ENCODE results near the gene B3GALNT2. TPM values are rescaled to one million over a fixed set of nuclear protein-coding genes. Genes with fewer than 3 reads are reported as not detected.

B3GALNT2 gene
- total and polyA plus RNA-seq, 2 of the 4 experiments (the other 2 are of a cell fraction) = 11.0 to 32.8 TPM

DNA sequence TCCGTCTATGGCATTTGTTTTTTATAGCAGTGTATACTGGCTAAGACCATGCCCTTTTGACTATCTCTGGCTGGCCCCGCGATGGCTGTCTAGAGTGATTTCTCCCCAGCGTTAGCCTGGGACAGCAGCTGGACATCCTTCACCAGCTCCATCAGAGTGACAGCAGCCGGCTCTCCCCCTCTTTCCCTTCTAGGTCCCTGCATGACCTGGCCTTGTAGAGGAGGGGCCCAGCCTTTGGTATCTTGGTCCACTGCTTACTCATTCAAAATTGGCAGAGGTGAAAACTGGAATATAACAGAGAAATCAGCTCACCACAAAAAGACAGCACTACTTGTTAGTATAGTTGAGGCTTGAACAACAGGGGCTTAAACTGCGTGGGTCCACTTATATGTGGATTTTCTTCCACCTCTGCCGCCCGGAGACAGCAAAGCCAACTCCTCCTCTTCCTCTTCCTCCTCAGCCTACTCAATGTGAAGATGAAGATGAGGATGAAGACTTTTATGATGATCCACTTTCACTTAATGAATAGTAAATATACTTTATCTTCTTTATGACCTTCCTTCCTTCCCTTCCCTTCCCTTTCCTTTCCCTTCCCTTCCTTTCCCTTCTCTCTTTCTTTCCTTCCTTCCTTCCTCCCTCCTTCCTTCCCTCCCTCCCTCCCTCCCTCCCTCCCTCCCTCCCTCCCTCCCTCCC, 29.4 kb upstream of the B3GALNT2 start:
- no TSS peak for BruUV-seq (replicated peaks)
- Histone ChIP-seq H2AK5ac (ENCODE audit: low read depth, low read length) (no peak overlapping the region), H3K56ac (ENCODE audit: extremely low read depth, insufficient read depth, low read length) (no peak overlapping the region), H3K27me3 (ENCODE audit: control insufficient read depth, insufficient read depth, low read length) (no peaks in the 10 kb centered on the region), H3K4me3 (ENCODE audit: insufficient read depth, low read depth, low read length) (no peak overlapping the region), H3K23ac (ENCODE audit: low read depth, low read length) (no peak overlapping the region), H4K20me1 (ENCODE audit: insufficient read depth, low read length) (no peaks in the 10 kb centered on the region), H3K79me1 (ENCODE audit: low read depth in 1 of 2, low read length in 2 of 2) (no peaks in the 10 kb centered on the region), H2AK9ac (replicated peaks; ENCODE audit: low read depth, low read length, poor library complexity) (no peak overlapping the region), H2BK20ac (ENCODE audit: low read depth, low read length) (no peak overlapping the region), H3K9ac (ENCODE audit: low read depth, low read length) (no peak overlapping the region), H3K14ac (replicated peaks; ENCODE audit: low read depth, low read length) (no peak overlapping the region), H3K18ac (ENCODE audit: low read depth, low read length) (no peak overlapping the region), H3K4me1 (ENCODE audit: control insufficient read depth, insufficient read depth, low read length) (no peaks in the 10 kb centered on the region), H3K9me1 (ENCODE audit: insufficient read depth, low read length) (no peaks in the 10 kb centered on the region), H3K9me3 (ENCODE audit: control insufficient read depth, insufficient read depth, low read length) (no peaks in the 10 kb centered on the region), H2AFZ (replicated peaks; ENCODE audit: low read length, poor library complexity) (peak overlapping the region; percentile 74), H3K27ac (ENCODE audit: insufficient read depth, low read length) (no peak overlapping the region), H2BK5ac (ENCODE audit: low read depth, low read length, poor library complexity, severe bottlenecking) (no peak overlapping the region), H3K36me3 (ENCODE audit: control insufficient read depth, insufficient read depth, low read length) (no peaks in the 10 kb centered on the region), H3K4me2 (ENCODE audit: low read depth, low read length) (no peak overlapping the region), H3K4ac (ENCODE audit: low read depth, low read length) (no peak overlapping the region), H4K8ac (ENCODE audit: low read depth in 2 of 2, low read length in 2 of 2) (no peak overlapping the region), H2BK15ac (ENCODE audit: low read depth, low read length) (no peak overlapping the region; the same call in 2 of the 3 replicates), H4K5ac (ENCODE audit: low read depth, low read length) (no peak overlapping the region), H2BK120ac (ENCODE audit: low read depth, low read length) (no peak overlapping the region), H4K91ac (ENCODE audit: insufficient read depth, low read depth, low read length) (no peak overlapping the region)
- dilution Hi-C loops (cut with HindIII; ENCODE audit: low sequenced_read_pairs, unreplicated experiment) (no loop called here), intact Hi-C loops (cut with micrococcal nuclease) (no loop called here), in situ Hi-C loops (cut with MboI; ENCODE audit: low sequenced_read_pairs) (no loop called here)
- ATAC-seq (ENCODE audit: low read depth) = peak; percentile 42; the same call in 1 of the 2 replicates
- DNase-seq = peak; percentile 12
- TF ChIP-seq CEBPB (IDR thresholded peaks at IDR 0.05; ENCODE audit: low read depth, low read length) (no peak), RCOR1 (IDR thresholded peaks at IDR 0.05; ENCODE audit: insufficient replicate concordance, low read length) (no peak)
- CTCF ChIA-PET = interaction anchor here (0.6 kb wide), 1 partner anchor 419 kb away, joined by 3 read pairs; no protein-coding TSS in a partner anchor
- 60% methylated on average over 1 of the region's 8 CpGs; no CpG with 5 or more reads in 1 of the 2 experiments for WGBS, 2 experiments (ENCODE audit: extremely low coverage in 2 of 2, insufficient read length in 1 of 2)
- POLR2A ChIA-PET (ENCODE audit: unreplicated experiment) = no interaction called here

Measured in IMR-90 (cell line).